Measurements from ENCODE around the gene RBM23. TPM values are rescaled to one million over a fixed set of nuclear protein-coding genes. Genes with fewer than 3 reads are reported as not detected.
A peak's percentile ranks its signal among the peaks of the same experiment; 100 is the strongest.

The RBM23 gene
- total and polyA plus RNA-seq, 2 of the 8 experiments (the other 6 are each of a cell fraction or from before 2014, with no cell fraction given): 41.2 to 43.3 TPM

DNA sequence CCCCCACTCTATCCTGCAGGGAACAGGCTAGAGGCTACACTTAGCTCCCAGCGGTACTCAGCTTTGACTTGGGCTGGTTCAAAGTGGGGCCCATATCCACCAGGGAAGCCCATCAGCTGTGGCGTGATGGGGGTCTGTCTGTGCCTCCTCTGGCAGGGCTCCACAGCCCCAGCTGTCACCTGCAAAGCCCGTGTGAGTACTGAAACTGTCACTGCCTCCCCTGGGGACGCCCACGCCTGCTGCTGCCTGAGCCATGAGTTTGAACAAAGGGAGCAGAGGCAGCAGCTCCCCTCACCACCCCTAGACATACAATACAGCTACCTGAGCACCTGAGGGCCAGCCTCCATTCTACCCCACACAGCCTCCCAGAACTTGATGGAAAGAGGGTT is 31.0 kb downstream of the RBM23 start:
- Histone ChIP-seq H2BK20ac (ENCODE audit: low read length) (no peak overlapping the region), H3K4ac (replicated peaks; ENCODE audit: insufficient read length, low read depth, low read length) (no peak overlapping the region), H4K5ac (ENCODE audit: insufficient read length, low read depth, low read length) (no peak overlapping the region), H2BK120ac (replicated peaks; ENCODE audit: low read depth, low read length) (no peak overlapping the region), H3K79me2 (ENCODE audit: control insufficient read depth in 1 of 2, insufficient read depth in 2 of 2, low read length in 2 of 2) (no peaks in the 10 kb centered on the region), H3K23me2 (ENCODE audit: low read depth, low read length) (peaks cover 11% of the 10 kb centered on the region), H4K91ac (replicated peaks; ENCODE audit: insufficient read length, low read length) (no peak overlapping the region), H3K14ac (ENCODE audit: insufficient read length) (no peak overlapping the region), H3K27ac (ENCODE audit: low read depth, low read length) (no peak overlapping the region), H3K4me1 (replicated peaks in 1 of 4; ENCODE audit: control insufficient read depth in 3 of 4, insufficient read depth in 4 of 4, low read length in 3 of 4) (peaks cover 6 to 13% (median 9%) of the 10 kb centered on the region in 4 experiments), H2AFZ (ENCODE audit: low read length) (no peak overlapping the region), H3K9me3 (ENCODE audit: insufficient read depth in 2 of 2, low read depth in 1 of 2, low read length in 1 of 2) (no peaks in the 10 kb centered on the region), H3K79me1 (ENCODE audit: low read depth, low read length) (peaks cover 3% of the 10 kb centered on the region; the same call in 1 of the 2 replicates), H2BK15ac (ENCODE audit: low read length) (0 out of 2 replicates have a peak overlapping the region, but pooled peaks have one; percentile 37), H3K4me3 (ENCODE audit: extremely low read depth in 1 of 4, insufficient read depth in 2 of 4, low read depth in 3 of 4, low read length in 4 of 4) (peak overlapping the region in 2 of 4 experiments; percentile 57 to 83; a peak in 2 of 8 replicates), H3K36me3 (ENCODE audit: control insufficient read depth in 2 of 4, insufficient read depth in 4 of 4, low read length in 3 of 4) (no peaks in the 10 kb centered on the region), H3K9ac (replicated peaks in 1 of 4; ENCODE audit: extremely low read depth in 1 of 4, low read depth in 3 of 4, low read length in 3 of 4) (no peak overlapping the region), H4K8ac (ENCODE audit: extremely low read depth, insufficient read depth, low read length) (no peak overlapping the region), H3K4me2 (ENCODE audit: insufficient read depth in 1 of 2, low read depth in 2 of 2, low read length in 2 of 2) (peak overlapping the region; percentile 86), H3K27me3 (replicated peaks in 1 of 4; ENCODE audit: control insufficient read depth in 3 of 4, extremely low read depth in 1 of 4, insufficient read depth in 3 of 4, low read length in 3 of 4) (peaks cover 0 to 17% (median 11%) of the 10 kb centered on the region in 4 experiments; a peak in 6 of 7 replicates), H2BK12ac (ENCODE audit: low read depth, low read length) (peak overlapping the region; percentile 2; the same call in 1 of the 2 replicates), H2AK5ac (ENCODE audit: low read depth, low read length) (0 out of 2 replicates have a peak overlapping the region, but pooled peaks have one; percentile 7), H3K56ac (replicated peaks; ENCODE audit: insufficient read length, low read depth, low read length) (no peak overlapping the region), H2BK5ac (ENCODE audit: low read depth, low read length) (no peak overlapping the region), H4K20me1 (replicated peaks in 1 of 2; ENCODE audit: control insufficient read depth in 1 of 2, insufficient read depth in 2 of 2, low read length in 2 of 2) (no peaks in the 10 kb centered on the region), H3K23ac (ENCODE audit: insufficient read length) (no peak overlapping the region), H3K18ac (ENCODE audit: extremely low read depth, low read length) (no peak overlapping the region)
- POLR2A ChIA-PET (ENCODE audit: partially characterized antibody): interaction anchor here (0.8 to 1.2 kb wide), 4 partner anchors 9 to 65 kb away, joined by 3 to 5 read pairs (median 4); partner anchors contain the start of gene MRPL52
- 86% methylated on average over 5 of the region's 5 CpGs; no CpG with 5 or more reads in 1 of the 2 experiments for WGBS, 2 experiments (ENCODE audit: extremely low coverage in 1 of 2, insufficient coverage in 1 of 2, insufficient read length in 1 of 2, insufficient replicate concordance in 2 of 2, low coverage in 1 of 2, low lambda C conversion rate in 2 of 2, missing lambda C conversion rate in 1 of 2)
- CTCF ChIA-PET (ENCODE audit: partially characterized antibody): interaction anchor here (0.8 to 14.9 kb wide), 8 partner anchors 9 to 74 kb away, joined by 3 to 158 read pairs (median 3); partner anchors contain the start of gene LRP10
- no peak for FAIRE-seq
- no peak for DNase-seq (ENCODE audit: low read depth in 1 of 2, low spot score in 2 of 2)
- TF ChIP-seq, protein P1, sequence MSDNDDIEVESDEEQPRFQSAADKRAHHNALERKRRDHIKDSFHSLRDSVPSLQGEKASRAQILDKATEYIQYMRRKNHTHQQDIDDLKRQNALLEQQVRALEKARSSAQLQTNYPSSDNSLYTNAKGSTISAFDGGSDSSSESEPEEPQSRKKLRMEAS (IDR thresholded peaks at IDR 0.05): no peak
- no peak for TF ChIP-seq KDM1A (IDR thresholded peaks at IDR 0.05; ENCODE audit: borderline replicate concordance, low read length)
- no peak for TF ChIP-seq SP4 (IDR thresholded peaks at IDR 0.05; ENCODE audit: low read length)
- no peak for TF ChIP-seq ATF2 (IDR thresholded peaks at IDR 0.05; ENCODE audit: low read length)
- no peak for TF ChIP-seq ATF3 (IDR thresholded peaks at IDR 0.05; ENCODE audit: insufficient read depth, low read depth, low read length)
- no peak for TF ChIP-seq CTBP2 (IDR thresholded peaks at IDR 0.05; ENCODE audit: borderline replicate concordance, insufficient read depth, insufficient read length, low read length)
